Hematopoietic multipotent progenitor cell treated with erythropoietin and hydrocortisone succinate and interleukin-3 and kit ligand, for 4 days (in vitro differentiated cells): ENCODE measurements around the gene CXCR6.

Source experiments
- DNase-seq: peaks from one replicate; pipeline ENCODE4 v3.0.0-alpha.2; 2015

CXCR6 gene

GRCh38 chr3:45949432-45949831, 6.2 kb downstream of the CXCR6 start:
- DNase-seq, result no peak

DNA sequence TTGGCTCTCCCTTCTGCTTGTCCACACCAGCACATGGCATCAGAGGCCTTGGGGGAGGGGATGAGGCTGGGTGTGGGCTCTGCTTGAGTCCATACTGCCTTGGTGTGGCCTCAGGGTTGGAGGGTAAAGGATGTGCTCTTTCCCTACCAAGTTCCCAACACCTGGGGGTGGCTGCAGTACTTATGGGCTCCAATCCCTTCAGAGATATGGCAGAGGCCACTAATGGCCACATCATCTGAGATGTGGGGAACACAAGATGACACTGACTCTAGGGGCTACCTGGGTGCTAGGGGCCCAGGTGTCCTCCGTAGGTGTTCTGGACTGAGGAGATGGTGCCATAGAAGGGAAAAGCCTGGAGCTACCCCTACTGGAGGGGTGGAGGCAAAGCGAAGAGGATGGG, 6.9 kb downstream of the CXCR6 start:
- no peak for DNase-seq

DNA sequence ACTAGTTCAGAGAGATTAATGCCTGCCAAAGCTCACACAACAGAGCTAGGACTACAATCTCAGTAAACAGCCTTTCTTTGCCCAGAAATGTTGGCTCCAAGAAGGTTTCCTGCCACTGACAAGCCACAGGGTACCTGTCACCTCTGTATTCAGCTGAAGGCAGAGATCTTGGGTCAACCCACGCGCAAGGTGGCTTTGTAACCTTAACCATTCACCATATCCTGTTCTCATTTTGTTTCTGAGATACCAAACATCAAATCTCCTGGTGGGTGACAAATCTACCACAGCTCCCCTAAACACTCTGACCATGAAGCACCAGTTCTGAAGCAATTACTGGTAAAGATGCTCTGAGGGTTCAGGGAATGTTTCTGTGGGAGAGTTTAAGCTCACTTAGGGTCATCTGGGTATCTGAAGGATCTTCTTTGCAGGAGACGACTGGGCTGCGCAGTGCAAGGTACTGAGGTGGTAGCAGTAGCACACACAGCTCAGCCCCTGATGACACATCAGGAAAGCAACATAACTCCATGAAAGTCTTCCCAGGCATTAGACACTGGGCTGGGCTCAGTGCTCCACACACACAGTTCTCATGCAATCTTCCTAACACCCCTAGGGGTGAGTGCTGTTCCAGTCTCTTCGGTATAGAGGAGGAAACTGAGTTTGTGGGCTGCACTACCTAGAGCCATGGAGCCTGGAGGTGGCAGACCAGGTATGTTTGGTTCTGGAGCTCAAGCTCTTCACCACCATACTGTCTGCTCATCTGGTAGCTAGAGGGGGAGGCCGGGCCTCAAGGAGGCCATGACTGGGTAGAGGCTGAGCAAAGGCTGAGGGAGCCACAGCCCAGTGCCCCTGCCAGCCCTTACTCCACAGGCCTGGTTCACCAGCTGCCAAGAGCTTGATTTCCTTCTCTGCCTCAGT, 7.7 kb downstream of the CXCR6 start:
- no peak for DNase-seq

- DNase-seq, result no peak
Observed at GRCh38 chr3:45951946-45952345, 8.7 kb downstream of the CXCR6 start.

- DNase-seq, result no peak
Observed at GRCh38 chr3:45952456-45952855, 9.2 kb downstream of the CXCR6 start.

DNA sequence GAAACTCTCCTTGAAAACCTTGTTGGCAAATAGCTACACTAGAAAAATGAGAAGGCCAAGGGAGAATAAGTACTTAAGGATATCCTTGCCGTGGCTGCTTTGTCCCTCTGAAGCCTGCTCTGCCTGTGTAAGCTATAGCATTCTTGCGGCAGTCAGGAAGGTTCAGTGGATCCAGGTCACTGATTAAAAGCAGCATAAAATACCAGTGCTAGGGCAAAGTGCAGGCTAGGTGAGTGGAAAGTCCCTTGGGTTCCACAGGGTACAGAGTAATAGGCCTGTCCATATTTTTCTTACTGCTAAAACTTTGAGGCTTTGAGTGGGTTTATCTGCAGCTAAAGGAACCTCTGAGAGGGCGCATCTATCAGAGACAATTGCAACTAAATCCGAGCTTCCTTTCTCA, 10.3 kb downstream of the CXCR6 start:
- DNase-seq, result no peak

- no peak for DNase-seq
Observed at GRCh38 chr3:45954306-45954705, 11.0 kb downstream of the CXCR6 start.

DNA sequence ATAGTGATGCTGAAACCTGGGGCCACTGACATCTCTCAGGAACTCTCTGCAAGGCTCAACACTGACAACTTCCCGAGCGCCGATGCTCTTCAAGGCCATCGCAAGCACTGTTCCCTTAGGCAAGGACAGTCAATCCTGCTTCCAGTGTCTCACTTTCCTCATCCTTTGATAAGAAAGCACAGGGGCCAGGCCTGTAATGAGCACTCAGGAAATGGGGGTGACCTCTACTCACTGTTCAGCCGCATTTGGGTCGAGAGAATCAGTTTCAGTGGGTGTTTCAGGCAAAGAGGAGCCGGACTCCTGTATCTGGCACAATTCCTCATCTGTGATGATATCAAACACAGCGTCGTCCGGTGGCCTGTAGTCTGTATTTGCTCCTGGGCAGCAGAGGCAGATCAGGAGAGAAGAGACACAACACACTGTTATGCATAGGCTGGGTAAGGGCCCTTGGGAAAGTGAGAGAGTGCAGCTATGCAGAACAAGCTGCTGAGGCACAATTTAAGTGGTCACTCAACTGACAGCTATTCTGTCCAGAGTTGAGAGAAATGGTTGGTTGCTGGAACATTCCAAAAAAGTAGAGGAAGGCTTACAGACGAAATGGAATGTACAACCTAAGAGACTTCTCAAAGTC, 11.9 kb downstream of the CXCR6 start:
- no peak for DNase-seq

DNA sequence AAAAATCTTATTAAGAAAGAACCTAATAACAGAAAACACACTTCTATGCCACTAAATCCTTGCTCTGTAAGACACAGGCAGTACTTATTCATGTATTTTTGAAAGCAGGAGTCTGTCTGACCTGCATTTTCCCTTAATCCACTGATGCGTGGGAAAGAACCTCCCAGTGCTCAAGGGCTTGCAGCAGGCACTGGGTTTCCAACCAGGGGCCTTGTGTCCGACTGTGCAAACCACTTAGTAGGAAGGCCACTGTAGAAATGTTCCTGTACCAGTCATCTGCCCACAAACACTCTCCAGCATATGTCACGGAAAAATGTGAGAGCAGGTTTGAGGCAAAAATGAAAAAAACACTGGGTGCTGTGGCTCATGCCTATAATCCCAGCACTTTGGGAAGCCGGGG, 12.4 kb downstream of the CXCR6 start:
- no peak for DNase-seq

- no peak for DNase-seq
Observed at GRCh38 chr3:45957586-45957985, 14.3 kb downstream of the CXCR6 start.

DNA sequence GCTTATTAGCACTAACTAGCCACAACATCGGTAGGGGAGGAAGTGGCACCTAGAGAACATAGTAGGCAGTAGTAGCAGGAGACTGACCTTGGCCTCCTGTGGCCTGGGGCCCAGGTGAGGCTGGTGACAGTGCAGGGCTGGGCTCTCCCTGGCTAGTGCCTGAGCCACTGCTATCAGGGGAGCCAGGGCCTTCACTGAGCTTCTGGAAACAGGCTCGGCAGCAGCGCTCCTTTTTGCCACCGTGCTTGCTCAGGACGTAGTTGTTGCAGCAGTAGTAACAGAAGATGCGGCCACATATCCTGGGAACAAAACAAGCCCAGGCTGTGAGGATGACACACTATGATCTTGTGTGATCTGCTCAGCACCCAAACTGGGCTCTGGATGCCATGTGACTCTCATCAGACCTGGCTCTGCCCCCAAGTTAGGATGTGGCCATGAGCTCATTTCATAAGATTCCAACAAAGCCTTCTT, 15.1 kb downstream of the CXCR6 start:
- DNase-seq, result no peak

DNA sequence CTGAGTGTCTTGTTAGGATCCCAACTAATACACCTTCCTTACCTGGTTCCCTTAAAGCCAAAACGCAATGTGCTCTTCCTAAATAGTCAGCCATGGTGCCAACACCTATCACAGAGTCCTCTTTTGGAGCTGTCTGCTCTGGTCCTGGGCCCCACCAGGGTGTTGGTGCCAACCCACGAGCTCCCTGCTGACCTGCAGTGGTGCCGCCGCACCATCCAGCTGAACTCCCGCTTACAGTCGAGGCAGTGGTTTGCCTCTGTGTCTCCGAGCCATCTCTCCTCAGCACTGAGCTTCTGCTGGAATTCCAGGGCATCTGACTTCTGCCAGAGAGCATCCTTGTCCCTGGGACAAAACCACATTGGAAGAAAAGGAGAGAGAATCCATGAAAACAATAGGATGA, 15.9 kb downstream of the CXCR6 start:
- no peak for DNase-seq

DNA sequence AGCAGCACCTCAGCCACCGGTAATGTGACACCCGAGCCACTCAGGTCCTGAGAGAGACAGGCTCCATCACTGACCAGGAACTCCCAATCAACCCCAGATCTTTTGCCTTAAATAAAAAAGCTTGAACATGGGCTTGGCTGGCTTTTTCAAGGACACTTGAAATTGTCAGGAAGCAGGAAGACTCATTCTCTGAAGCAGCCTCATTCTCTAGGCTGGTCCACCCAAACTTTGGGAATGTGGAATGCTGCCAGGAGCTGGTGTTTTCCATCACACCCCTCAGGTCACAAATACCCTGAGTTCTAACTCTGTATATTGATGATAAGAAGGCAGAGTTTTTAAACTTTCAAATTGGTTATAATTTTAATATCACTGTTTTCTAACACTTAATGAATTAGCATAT, 17.0 kb downstream of the CXCR6 start:
- DNase-seq, result no peak

GRCh38 chr3:45962033-45962432, 18.8 kb downstream of the CXCR6 start:
- no peak for DNase-seq

- no peak for DNase-seq
Observed at GRCh38 chr3:45964139-45964538, 20.9 kb downstream of the CXCR6 start.

DNA sequence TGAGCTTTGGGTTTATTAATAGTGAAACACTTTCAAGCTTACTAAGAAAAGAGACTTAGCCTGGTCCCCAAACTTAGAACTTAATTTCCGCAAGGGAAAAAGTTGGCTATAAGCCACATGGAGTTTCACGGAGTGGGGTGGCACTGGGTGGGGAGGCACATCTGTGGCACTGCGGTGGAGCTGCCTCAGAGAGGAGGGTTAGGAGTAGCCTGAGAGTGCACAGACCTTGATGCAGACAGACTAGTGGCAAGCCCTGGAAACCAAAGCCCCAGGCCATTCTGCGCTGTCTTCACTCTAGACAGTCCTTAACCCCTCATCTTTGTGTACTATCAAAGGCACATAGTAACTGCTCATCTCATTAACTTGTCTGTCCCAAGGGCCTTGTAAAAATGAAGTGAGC, 22.0 kb downstream of the CXCR6 start:
- DNase-seq, result no peak

DNA sequence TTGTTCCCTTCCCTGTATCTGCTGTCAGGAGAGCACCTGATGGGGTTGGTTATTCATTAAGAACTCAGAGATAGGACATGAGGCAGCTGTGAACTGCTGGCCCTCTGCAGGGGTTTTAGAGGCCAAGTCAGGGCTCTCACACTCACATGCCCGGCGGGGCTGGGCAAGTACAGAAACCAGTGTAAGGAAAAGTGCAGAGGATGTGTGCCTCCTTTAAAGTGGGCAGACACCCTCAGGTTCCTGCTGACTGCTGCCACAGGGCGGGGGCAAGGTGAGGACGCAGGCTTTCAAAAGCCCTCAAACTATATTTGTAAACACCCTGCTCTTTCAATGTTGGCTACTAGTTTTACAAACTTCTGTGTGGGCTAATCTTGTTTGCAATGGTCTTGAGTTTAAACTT, 22.4 kb downstream of the CXCR6 start:
- DNase-seq, result no peak

DNA sequence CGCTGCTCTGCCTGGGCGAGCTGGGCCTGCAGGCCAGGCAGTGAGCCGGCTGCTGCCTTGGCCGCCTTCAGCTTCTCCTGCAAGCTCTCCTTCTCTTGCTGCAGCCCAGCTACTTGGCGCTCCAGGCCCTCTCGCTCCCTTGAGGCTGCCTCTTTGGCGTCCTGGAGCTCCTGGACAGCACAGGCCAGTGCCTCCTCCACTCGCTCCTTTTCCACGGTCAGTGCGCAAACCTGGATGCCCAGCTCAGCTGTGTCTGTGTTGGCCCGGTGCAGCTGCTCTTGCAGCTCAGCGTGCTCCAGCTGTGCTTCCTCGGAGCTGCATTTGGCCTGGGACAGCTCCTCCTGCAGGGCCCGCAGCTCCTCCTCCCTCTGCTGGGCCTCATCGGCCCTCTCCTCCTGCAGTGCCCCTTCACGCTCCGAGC, 23.1 kb downstream of the CXCR6 start:
- no peak for DNase-seq

GRCh38 chr3:45966950-45967640, 23.8 kb downstream of the CXCR6 start:
- no peak for DNase-seq

GRCh38 chr3:45967724-45968123, 24.5 kb downstream of the CXCR6 start:
- DNase-seq, result no peak

DNA sequence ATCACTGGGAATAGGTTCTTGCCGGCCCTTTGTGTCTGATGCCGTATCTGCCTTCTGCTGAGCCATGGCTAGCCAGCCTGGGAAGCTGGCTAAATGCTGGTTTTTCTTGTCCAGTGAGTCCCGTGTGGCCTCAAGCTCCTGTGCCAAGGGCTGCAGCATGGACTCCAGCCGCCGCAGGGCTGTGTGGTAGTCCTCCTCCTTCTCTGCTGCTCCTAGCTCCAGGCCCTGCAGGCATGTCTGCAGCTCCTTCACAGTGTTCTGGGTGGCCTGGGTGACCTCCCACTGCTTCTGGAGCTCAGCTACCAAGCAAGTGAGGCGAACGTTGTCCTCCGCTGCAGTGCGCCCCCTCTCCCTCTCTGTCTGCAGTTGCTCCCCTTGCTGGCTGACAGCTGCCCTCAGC, 24.9 kb downstream of the CXCR6 start:
- no peak for DNase-seq

- DNase-seq, result no peak
Observed at GRCh38 chr3:45968706-45969105, 25.4 kb downstream of the CXCR6 start.

GRCh38 chr3:45969116-45969515, 25.9 kb downstream of the CXCR6 start:
- DNase-seq, result no peak

DNA sequence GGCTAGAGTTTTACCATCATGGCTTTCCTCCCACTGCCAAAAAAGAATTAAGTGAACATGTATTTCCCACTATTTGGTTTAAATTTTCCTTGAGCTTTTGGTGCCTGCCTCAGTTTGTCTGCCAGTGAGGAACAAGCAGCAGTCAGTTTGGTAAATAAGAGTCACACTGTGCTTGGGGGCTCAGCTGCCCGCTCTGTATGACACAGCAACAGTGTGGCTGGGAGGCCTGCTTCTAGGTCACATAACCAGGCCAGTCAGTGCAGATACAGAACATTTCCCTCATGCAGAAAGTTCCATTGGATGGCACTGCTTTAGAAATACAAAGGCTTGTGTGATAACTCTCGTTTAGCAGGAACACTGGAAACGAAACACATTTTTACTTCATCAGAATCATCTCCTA, 26.7 kb downstream of the CXCR6 start:
- DNase-seq, result no peak
